Panc1 (cell line): ENCODE results near the gene ERVFRD-1. TPM values are rescaled to one million over a fixed set of nuclear protein-coding genes. Genes with fewer than 3 reads are reported as not detected.

Experiments
- ATAC-seq: fragments of 200-7000 bp; cut with Tn5 transposase; 2 replicates; pipeline ENCODE4 v1.9.1; 2020; ENCODE audit warnings: mild to moderate bottlenecking, moderate library complexity
- BruUV-seq: library from RNA; stranded (reverse); fragments of 400-500 nt; replicated peaks from 2 replicates; lab custom pipeline; 2021; lab: Mats Ljungman, UMichigan
- CTCF ChIA-PET: fragments of 300-600 bp; sonication (Branson Sonifier 250); formaldehyde crosslinking; loops from one replicate; lab custom pipeline; 2022; ENCODE audit warnings: antibody characterized with exemption; lab: Charles Lee
- POLR2A ChIA-PET: fragments of 300-600 bp; sonication (Branson Sonifier 250); formaldehyde crosslinking; loops from one replicate; lab custom pipeline; 2022; ENCODE audit warnings: antibody characterized with exemption; lab: Charles Lee
- DNase-seq: peaks from one replicate; pipeline ENCODE4 v3.0.0-alpha.2; 2010; ENCODE audit warnings: low read depth, low spot score
- H3K27ac ChIP-seq: 2 replicates; pipeline ENCODE4 v1.5.1; 2011; ENCODE audit warnings: mild to moderate bottlenecking, low read length, inconsistent platforms
- H3K27me3 ChIP-seq: fragments of 200-500 bp; sonication (Bioruptor generic); 2 replicates; pipeline ENCODE4 v1.6.0; 2014; ENCODE audit warnings: low read length, inconsistent platforms; ENCODE audit not compliant: control insufficient read depth, insufficient read depth
- H3K36me3 ChIP-seq: fragments of 200-500 bp; sonication (Bioruptor generic); 2 replicates; pipeline ENCODE4 v1.5.1; 2014; ENCODE audit warnings: inconsistent platforms, mild to moderate bottlenecking, low read length, moderate library complexity; ENCODE audit not compliant: control insufficient read depth, insufficient read depth
- H3K4me1 ChIP-seq: 2 replicates; pipeline ENCODE4 v1.5.1; 2011; ENCODE audit warnings: inconsistent platforms, mild to moderate bottlenecking, low read length, moderate library complexity; ENCODE audit not compliant: control insufficient read depth, insufficient read depth
- H3K4me3 ChIP-seq, 2 experiments: 2 replicates each; pipeline ENCODE4 v1.5.1; 2011 to 2012; ENCODE audit warnings: low read depth in 2 of 2, low read length in 2 of 2, mild to moderate bottlenecking in 2 of 2, inconsistent platforms in 1 of 2, moderate library complexity in 1 of 2
- H3K9me3 ChIP-seq: fragments of 200-500 bp; sonication (Bioruptor generic); 2 replicates; pipeline ENCODE4 v1.5.1; 2014; ENCODE audit warnings: low read depth, mild to moderate bottlenecking, inconsistent platforms, low read length, moderate library complexity; ENCODE audit not compliant: control insufficient read depth, insufficient read depth
- CTCF ChIP-seq: fragments of 450-650 bp; IDR thresholded peaks from 2 replicates; pipeline ENCODE4 v1.5.1; 2017; ENCODE audit warnings: mild to moderate bottlenecking
- POLR2AphosphoS5 ChIP-seq: IDR thresholded peaks from 2 replicates; pipeline ENCODE4 v1.6.1; 2012; ENCODE audit warnings: mild to moderate bottlenecking, low read depth, low read length, moderate library complexity
- REST ChIP-seq, 2 experiments: IDR thresholded peaks; 2 replicates each; pipeline ENCODE4 v1.6.1; 2011 to 2012; ENCODE audit warnings: low read depth in 2 of 2, control low read depth in 1 of 2, low read length in 1 of 2, mild to moderate bottlenecking in 1 of 2, moderate library complexity in 1 of 2; ENCODE audit not compliant: insufficient read depth in 1 of 2
- SIN3A ChIP-seq: IDR thresholded peaks from 2 replicates; pipeline ENCODE4 v1.6.1; 2012; ENCODE audit warnings: low read depth, mild to moderate bottlenecking, low read length, moderate library complexity, borderline replicate concordance; ENCODE audit not compliant: insufficient read depth
- TCF7L2 ChIP-seq: IDR thresholded peaks from 2 replicates; pipeline ENCODE4 v1.6.1; 2011; ENCODE audit warnings: mild to moderate bottlenecking, low read depth, low read length, inconsistent platforms
- in situ Hi-C: cut with HindIII; loops from 2 replicates; pipeline ENCODE4 v1.10.0; 2016; ENCODE audit warnings: low sequenced_read_pairs, low pct_unique_long_range_greater_than_20kb
- intact Hi-C: fragments of 100-400 bp; cut with micrococcal nuclease; formaldehyde crosslinking; loops from one replicate; pipeline ENCODE4 v1.10.0; 2022; ENCODE audit not compliant: unreplicated experiment
- total RNA-seq: library from RNA; stranded (reverse); gene quantifications from one replicate; pipeline ENCODE4 v1.2.1, GENCODE V29; 2021; ENCODE audit not compliant: unreplicated experiment

The ERVFRD-1 gene
- total RNA-seq, 1 experiment from 2014 or later, result not detected

GRCh38 chr6:11098004-11098403, 13.5 kb downstream of the ERVFRD-1 start:
- no peaks in the 10 kb centered on the region for H3K27me3 ChIP-seq
- no peaks in the 10 kb centered on the region for H3K36me3 ChIP-seq
- no peak for ATAC-seq
- no peak for DNase-seq
- peaks cover 8% of the 10 kb centered on the region for H3K4me1 ChIP-seq
- TF ChIP-seq CTCF (no peak), SIN3A (no peak), REST (IDR thresholded peaks at IDR 0.05; ENCODE audit: insufficient read depth in 1 of 2, low read depth in 2 of 2, low read length in 1 of 2) (no peak), POLR2AphosphoS5 (no peak), TCF7L2 (no peak)
- H3K9me3 ChIP-seq, result peaks cover 7% of the 10 kb centered on the region; the same call in 1 of the 2 replicates
- no TSS peak for BruUV-seq
- POLR2A ChIA-PET, result no interaction called here
- no peak overlapping the region for H3K27ac ChIP-seq
- intact Hi-C loops, result no loop called here
- in situ Hi-C loops, result no loop called here
- CTCF ChIA-PET, result no interaction called here
- no peak overlapping the region for H3K4me3 ChIP-seq

- in situ Hi-C loops (no loop called here), intact Hi-C loops (no loop called here)
- ATAC-seq, result no peak
- peaks cover 7% of the 10 kb centered on the region; the same call in 1 of the 2 replicates for H3K9me3 ChIP-seq
- no TSS peak for BruUV-seq
- POLR2A ChIA-PET, result no interaction called here
- no peak for TF ChIP-seq TCF7L2
- no peak for TF ChIP-seq CTCF
- no peak for TF ChIP-seq SIN3A
- TF ChIP-seq POLR2AphosphoS5, result no peak
- no peak for TF ChIP-seq REST (IDR thresholded peaks at IDR 0.05; ENCODE audit: insufficient read depth in 1 of 2, low read depth in 2 of 2, low read length in 1 of 2)
- no peaks in the 10 kb centered on the region for H3K36me3 ChIP-seq
- no peak overlapping the region for H3K27ac ChIP-seq
- CTCF ChIA-PET, result no interaction called here
- no peak for DNase-seq
- no peak overlapping the region for H3K4me3 ChIP-seq
- no peaks in the 10 kb centered on the region for H3K27me3 ChIP-seq
- H3K4me1 ChIP-seq, result peaks cover 13% of the 10 kb centered on the region
Observed at GRCh38 chr6:11097476-11097875, 14.0 kb downstream of the ERVFRD-1 start.
